Ishikawa (cell line): ENCODE results near the gene ENDOD1.

Source experiments
- CEBPB ChIP-seq: IDR thresholded peaks from 2 replicates; pipeline ENCODE4 v1.6.1; 2012
- CREB1 ChIP-seq: IDR thresholded peaks from 2 replicates; pipeline ENCODE4 v1.6.1; 2012; ENCODE audit warnings: low read depth
- EGR1 ChIP-seq: IDR thresholded peaks from 2 replicates; pipeline ENCODE4 v1.6.1; 2012
- EP300 ChIP-seq: IDR thresholded peaks from 2 replicates; pipeline ENCODE4 v1.6.1; 2012; ENCODE audit warnings: borderline replicate concordance
- FOXM1 ChIP-seq: IDR thresholded peaks from 2 replicates; pipeline ENCODE4 v1.6.1; 2012; ENCODE audit warnings: low read depth, borderline replicate concordance
- NFIC ChIP-seq: IDR thresholded peaks from 2 replicates; pipeline ENCODE4 v1.6.1; 2012
- RAD21 ChIP-seq: IDR thresholded peaks from 2 replicates; pipeline ENCODE4 v1.6.1; 2012; ENCODE audit warnings: low read depth
- TAF1 ChIP-seq: IDR thresholded peaks from 2 replicates; pipeline ENCODE4 v1.6.1; 2012; ENCODE audit warnings: low read depth, mild to moderate bottlenecking
- TCF12 ChIP-seq: IDR thresholded peaks from 2 replicates; pipeline ENCODE4 v1.6.1; 2012; ENCODE audit warnings: low read depth
- TEAD4 ChIP-seq: IDR thresholded peaks from 2 replicates; pipeline ENCODE4 v1.6.1; 2012
- YY1 ChIP-seq: IDR thresholded peaks from 2 replicates; pipeline ENCODE4 v1.6.1; 2012; ENCODE audit warnings: low read depth
- ZBTB7A ChIP-seq: IDR thresholded peaks from 2 replicates; pipeline ENCODE4 v1.6.1; 2012; ENCODE audit warnings: low read depth
- TF ChIP-seq, protein P1 (sequence below): IDR thresholded peaks from 2 replicates; pipeline ENCODE4 v1.6.1; 2012
- TF ChIP-seq, protein P2 (sequence below): IDR thresholded peaks from 2 replicates; pipeline ENCODE4 v1.6.1; 2012; ENCODE audit warnings: low read depth, mild to moderate bottlenecking
- TF ChIP-seq, protein P3 (sequence below): IDR thresholded peaks from 2 replicates; pipeline ENCODE4 v1.6.1; 2012

The ENDOD1 gene

DNA sequence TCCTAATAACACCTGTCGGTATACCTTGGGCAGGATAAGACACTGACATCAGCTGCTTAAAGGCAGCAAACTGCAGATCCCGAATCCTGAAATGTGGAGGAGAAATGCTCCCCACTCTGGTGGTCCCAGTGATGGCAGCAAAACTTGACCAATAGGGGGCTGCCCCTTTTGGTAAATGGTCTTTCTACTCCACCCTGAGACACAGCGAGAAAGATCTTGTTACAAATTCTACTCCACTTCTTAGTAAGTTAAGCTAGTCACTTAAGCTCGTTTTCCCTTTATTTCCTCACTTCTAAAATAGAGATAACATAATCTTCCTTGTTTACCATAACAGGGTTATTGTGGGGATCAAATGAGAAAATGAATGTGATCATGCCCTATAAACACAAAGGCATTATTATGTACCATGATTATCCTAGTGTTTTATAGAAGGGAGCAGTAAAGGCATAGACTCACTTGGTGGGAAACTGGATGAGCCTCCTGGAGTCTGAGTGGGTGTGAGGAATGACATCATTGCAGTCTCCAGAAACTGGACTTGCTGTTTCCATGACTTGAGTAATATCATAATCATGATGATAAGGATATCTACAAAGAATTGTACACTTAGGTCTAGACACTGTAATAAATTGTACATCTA, 50.9 kb downstream of the ENDOD1 start:
- TF ChIP-seq EGR1 (no peak), CREB1 (no peak), TAF1 (no peak), EP300 (no peak), CEBPB (no peak), TEAD4 (no peak), NFIC (no peak), ZBTB7A (no peak), FOXM1 (no peak), RAD21 (no peak), TCF12 (no peak), YY1 (no peak)
- TF ChIP-seq, protein P1, sequence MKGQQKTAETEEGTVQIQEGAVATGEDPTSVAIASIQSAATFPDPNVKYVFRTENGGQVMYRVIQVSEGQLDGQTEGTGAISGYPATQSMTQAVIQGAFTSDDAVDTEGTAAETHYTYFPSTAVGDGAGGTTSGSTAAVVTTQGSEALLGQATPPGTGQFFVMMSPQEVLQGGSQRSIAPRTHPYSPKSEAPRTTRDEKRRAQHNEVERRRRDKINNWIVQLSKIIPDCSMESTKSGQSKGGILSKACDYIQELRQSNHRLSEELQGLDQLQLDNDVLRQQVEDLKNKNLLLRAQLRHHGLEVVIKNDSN: no peak
- TF ChIP-seq, protein P2, sequence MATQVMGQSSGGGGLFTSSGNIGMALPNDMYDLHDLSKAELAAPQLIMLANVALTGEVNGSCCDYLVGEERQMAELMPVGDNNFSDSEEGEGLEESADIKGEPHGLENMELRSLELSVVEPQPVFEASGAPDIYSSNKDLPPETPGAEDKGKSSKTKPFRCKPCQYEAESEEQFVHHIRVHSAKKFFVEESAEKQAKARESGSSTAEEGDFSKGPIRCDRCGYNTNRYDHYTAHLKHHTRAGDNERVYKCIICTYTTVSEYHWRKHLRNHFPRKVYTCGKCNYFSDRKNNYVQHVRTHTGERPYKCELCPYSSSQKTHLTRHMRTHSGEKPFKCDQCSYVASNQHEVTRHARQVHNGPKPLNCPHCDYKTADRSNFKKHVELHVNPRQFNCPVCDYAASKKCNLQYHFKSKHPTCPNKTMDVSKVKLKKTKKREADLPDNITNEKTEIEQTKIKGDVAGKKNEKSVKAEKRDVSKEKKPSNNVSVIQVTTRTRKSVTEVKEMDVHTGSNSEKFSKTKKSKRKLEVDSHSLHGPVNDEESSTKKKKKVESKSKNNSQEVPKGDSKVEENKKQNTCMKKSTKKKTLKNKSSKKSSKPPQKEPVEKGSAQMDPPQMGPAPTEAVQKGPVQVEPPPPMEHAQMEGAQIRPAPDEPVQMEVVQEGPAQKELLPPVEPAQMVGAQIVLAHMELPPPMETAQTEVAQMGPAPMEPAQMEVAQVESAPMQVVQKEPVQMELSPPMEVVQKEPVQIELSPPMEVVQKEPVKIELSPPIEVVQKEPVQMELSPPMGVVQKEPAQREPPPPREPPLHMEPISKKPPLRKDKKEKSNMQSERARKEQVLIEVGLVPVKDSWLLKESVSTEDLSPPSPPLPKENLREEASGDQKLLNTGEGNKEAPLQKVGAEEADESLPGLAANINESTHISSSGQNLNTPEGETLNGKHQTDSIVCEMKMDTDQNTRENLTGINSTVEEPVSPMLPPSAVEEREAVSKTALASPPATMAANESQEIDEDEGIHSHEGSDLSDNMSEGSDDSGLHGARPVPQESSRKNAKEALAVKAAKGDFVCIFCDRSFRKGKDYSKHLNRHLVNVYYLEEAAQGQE: no peak
- TF ChIP-seq, protein P3, sequence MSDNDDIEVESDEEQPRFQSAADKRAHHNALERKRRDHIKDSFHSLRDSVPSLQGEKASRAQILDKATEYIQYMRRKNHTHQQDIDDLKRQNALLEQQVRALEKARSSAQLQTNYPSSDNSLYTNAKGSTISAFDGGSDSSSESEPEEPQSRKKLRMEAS: no peak

DNA sequence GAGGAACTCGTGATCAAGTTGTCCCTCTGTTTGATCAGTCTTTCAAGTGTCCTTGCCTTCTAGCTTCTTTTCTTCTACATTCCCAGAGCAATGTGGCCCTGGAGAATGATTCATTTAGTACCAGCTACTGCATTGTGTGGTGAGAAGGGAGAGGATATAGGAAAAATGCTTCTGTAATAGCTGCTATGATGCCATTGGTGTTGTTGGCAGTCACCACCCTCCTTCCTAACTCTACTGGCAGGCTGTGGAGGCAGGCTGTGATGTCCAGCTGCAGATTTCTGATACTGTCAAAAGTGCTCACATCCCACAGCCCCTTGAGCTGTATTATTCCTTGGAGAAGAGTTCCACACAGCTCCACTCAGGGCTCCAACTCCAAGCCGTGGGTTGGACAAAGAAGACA, 52.8 kb downstream of the ENDOD1 start:
- TF ChIP-seq NFIC: no peak
- no peak for TF ChIP-seq CEBPB
- TF ChIP-seq, protein P1: no peak
- TF ChIP-seq TAF1: no peak
- TF ChIP-seq CREB1: no peak
- no peak for TF ChIP-seq ZBTB7A
- TF ChIP-seq FOXM1: no peak
- no peak for TF ChIP-seq TCF12
- TF ChIP-seq EP300: no peak
- TF ChIP-seq EGR1: no peak
- TF ChIP-seq, protein P3: no peak
- TF ChIP-seq, protein P2: no peak
- TF ChIP-seq RAD21: no peak

DNA sequence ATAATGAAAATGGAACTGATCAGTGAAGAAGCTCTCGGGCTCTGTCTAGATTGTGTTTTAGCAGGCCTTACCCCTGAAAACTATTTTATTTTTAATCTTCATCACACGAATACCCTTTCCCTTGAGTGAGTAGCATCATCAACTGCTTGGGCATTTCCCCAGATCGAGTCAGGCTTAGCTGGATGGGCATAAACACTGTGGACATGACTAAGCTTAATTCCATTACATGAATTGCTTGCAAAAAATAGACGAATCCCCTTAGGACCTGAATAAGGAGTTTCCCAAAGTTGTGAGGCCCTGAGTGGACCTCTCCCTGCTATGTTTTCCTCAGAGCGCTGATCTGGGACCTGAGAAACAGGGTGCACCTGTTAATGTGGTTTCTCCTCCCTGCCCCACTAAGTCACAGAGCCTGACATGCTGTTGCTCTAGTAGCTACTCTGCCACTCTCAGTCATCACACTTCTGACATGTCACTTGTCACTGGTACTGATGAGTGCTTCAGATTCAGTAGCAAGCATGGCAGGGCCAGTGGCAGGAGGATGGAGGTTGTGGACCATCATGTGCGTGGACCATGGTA, 53.5 kb downstream of the ENDOD1 start:
- TF ChIP-seq RAD21 (no peak), YY1 (no peak), EP300 (no peak), ZBTB7A (no peak), TCF12 (no peak), FOXM1 (no peak), NFIC (no peak), TEAD4 (no peak), CREB1 (no peak), CEBPB (no peak), EGR1 (no peak), TAF1 (no peak)
- TF ChIP-seq, protein P2: no peak
- TF ChIP-seq, protein P3: no peak
- TF ChIP-seq, protein P1: no peak
